LNCAP (cell line): ENCODE data around the gene SSR3.

ENCODE experiments used
- TF ChIP-seq, protein P1 (sequence below): fragments of 450-650 bp; IDR thresholded peaks from 2 replicates; pipeline ENCODE4 v1.5.1; 2017; ENCODE audit warnings: mild to moderate bottlenecking

SSR3 gene

DNA sequence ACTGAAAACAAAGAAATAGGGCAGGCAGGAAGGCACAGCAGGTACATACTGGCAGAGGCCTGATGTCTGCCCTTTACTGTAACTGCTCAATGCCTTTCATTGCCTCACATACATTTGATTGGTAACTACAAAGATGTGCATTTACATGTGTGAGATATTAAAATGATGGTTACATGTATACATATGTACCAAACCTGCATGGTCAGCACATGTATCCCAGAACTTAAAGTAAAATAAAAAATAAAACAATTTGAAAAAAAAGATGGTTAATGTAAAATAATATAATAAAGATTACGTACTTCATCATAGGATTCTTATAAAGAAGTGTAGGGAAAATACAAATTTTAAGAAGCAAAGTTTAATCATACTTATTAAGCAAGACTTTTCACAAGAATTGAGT lies 15.1 kb downstream of the SSR3 start:
- TF ChIP-seq, protein P1, sequence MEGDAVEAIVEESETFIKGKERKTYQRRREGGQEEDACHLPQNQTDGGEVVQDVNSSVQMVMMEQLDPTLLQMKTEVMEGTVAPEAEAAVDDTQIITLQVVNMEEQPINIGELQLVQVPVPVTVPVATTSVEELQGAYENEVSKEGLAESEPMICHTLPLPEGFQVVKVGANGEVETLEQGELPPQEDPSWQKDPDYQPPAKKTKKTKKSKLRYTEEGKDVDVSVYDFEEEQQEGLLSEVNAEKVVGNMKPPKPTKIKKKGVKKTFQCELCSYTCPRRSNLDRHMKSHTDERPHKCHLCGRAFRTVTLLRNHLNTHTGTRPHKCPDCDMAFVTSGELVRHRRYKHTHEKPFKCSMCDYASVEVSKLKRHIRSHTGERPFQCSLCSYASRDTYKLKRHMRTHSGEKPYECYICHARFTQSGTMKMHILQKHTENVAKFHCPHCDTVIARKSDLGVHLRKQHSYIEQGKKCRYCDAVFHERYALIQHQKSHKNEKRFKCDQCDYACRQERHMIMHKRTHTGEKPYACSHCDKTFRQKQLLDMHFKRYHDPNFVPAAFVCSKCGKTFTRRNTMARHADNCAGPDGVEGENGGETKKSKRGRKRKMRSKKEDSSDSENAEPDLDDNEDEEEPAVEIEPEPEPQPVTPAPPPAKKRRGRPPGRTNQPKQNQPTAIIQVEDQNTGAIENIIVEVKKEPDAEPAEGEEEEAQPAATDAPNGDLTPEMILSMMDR = no peak

DNA sequence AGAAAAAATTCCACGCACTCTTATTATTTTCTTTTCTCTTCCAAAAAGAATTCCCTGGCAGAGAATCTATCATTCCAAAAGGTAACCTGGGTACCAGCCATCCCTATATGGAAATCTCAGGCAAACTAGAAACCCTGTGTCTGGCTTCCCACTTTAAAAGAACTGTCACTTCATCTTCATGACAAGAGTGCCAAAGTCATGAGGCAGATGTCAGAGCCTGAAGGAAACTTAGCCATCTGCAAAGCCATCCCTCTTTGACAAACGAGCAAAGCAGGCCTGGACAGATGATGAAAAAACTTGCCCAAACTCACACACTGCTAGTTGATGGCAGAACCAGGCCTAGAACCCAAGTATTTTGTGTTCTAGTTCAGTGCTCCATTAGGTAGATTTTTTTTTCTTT lies 15.9 kb downstream of the SSR3 start:
- TF ChIP-seq, protein P1 = no peak

DNA sequence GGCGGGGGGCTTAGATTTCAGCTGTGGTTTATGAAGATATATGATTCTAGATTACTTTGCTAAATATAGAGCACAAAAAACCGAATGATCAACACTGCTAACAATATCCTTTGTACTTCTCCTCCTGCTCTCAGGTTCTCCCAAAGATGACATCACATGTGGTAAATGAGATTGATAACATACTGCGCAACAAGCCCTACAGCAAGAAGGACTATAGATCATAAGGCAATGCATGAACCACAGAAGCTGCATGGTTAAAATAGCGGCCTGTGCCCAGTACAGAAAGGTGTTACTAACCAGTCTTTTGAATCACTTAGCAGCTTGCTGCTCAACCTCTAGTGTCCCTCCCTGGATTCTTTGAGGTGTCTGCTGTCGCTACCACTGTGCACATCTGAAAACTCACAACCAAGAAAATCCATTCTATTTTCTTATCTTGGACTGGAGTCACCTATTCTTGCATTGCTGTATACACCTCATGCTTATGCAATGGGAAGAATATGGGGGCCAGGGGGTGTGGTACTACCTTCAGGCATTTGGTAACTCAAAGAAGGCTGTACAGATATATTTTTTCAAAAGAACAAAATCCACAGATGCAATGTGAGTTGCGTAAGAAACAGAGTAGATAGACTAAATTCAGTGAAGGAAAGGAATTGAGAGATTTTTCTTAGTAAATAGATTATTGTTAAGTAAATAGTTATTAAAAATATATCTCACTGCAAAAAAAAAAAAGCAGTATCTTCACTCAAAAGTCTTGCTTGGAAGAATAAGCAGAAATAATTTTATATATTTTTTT lies 18.2 kb downstream of the SSR3 start:
- TF ChIP-seq, protein P1 = no peak

DNA sequence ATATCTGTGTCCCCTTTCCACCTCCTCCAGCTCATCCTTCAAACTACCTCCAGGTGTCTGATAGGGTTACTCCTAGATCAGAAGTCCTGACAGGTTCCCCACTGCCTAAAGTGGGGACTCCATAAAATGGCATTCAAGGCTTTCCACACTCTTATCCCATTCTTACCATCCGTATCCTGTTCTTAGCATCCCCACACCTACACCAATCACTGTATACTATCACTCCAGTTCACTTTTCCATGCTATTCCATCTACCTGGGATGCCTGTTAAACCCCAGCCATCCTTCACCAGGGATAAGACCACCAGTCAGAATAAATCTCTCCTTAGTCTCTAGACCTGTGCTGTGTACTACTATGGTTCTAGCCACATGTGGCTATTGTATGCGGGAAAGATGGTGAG lies 19.1 kb downstream of the SSR3 start:
- TF ChIP-seq, protein P1 = no peak

DNA sequence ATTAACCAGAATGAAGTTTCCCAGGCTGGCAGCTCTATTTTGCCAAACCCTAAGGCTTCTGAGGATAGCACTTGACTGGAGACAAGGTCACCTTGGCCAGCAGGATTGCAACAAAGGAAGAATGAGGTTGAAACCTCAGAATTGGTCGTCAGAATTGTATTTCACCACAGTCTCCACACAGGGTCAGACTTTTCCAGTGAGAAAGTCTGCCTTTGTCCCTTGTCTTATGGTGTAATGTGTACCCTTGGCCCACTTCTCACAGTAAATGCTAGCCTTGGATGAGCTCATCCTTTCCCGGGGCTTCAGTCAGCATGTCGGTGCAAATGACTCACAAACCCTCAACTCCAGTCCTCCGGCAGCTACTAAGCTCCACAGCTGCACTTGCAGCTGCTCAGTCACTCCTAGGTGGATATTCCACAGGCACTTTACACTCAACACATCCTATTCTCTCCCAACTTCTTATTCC lies 19.7 kb downstream of the SSR3 start:
- TF ChIP-seq, protein P1 = no peak; the same call in 1 of the 2 replicates

DNA sequence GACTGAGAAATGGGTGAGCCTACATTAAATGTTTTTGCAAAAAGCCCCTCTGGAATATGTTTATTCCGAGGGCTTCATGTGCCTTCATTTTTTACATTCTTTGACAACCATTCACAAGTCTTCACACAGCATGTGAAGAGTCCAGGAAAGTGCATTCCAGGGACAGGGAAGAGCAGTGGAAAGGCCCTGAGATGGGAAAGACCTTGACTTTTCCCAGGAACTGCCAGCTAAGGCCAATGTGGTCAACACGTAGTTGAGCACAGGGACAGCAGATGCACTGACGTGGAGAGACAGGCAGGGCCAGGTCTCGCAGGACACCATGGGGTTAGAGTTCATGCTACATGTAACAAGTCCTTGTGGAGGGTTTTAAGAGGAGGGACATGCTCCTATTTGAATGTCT lies 21.7 kb downstream of the SSR3 start:
- TF ChIP-seq, protein P1 = no peak

DNA sequence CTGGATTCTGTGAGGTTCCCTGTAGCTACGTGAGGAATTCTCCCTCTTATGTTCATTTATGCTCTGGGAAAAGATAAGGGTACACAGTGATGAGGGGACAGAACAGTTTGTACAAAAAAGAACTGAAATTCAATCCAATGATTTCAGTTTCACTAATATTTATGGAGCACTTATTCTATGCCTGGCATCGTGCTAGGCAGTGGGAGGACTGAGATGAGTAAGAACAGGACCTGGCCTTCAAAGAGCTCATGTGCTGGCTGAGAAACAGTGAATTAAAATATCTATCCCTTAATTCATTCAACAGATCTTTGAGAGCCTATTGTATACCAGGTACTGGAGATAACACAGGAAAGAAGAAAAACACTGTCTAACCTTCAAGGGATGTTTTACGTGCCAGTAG lies 22.2 kb downstream of the SSR3 start:
- TF ChIP-seq, protein P1 = no peak
